OCI-LY7 (cell line): ENCODE measurements around the gene GPAT3. TPM values are rescaled to one million over a fixed set of nuclear protein-coding genes. Genes with fewer than 3 reads are reported as not detected.
"Not testable (repeated sequence)": the region's sequence is repeated elsewhere in the genome, so short reads cannot be mapped to it uniquely, and the experiment has no call there.

Source experiments
- BruUV-seq: library from RNA; stranded (reverse); fragments of 400-500 nt; replicated peaks from 2 replicates; lab custom pipeline; 2021; lab: Mats Ljungman, UMichigan
- CTCF ChIA-PET: fragments of 300-600 bp; sonication (Branson Sonifier 250); formaldehyde crosslinking; loops from one replicate; lab custom pipeline; 2022; ENCODE audit warnings: antibody characterized with exemption; ENCODE audit not compliant: unreplicated experiment; lab: Charles Lee
- POLR2A ChIA-PET: fragments of 300-600 bp; sonication (Branson Sonifier 250); formaldehyde crosslinking; loops from one replicate; lab custom pipeline; 2022; ENCODE audit warnings: antibody characterized with exemption; lab: Charles Lee
- DNase-seq: peaks from one replicate; pipeline ENCODE4 v3.0.0-alpha.2; 2015; ENCODE audit warnings: low spot score
- H2AFZ ChIP-seq: fragments of 200-600 bp; sonication (generic), shearing (Covaris generic); 2 replicates; pipeline ENCODE4 v1.6.1; 2014; ENCODE audit warnings: mild to moderate bottlenecking, antibody characterized with exemption, low read length, moderate library complexity
- H3K27ac ChIP-seq: fragments of 200-600 bp; sonication (generic); 2 replicates; pipeline ENCODE4 v1.5.1; 2014; ENCODE audit warnings: mixed run types, low read depth, mild to moderate bottlenecking, moderate library complexity, low read length, inconsistent platforms; ENCODE audit not compliant: poor library complexity, severe bottlenecking
- H3K36me3 ChIP-seq: fragments of 200-600 bp; sonication (generic); 2 replicates; pipeline ENCODE4 v1.6.1; 2014; ENCODE audit warnings: mild to moderate bottlenecking, antibody characterized with exemption, low read length, moderate library complexity, mixed read lengths; ENCODE audit not compliant: insufficient read depth
- H3K4me1 ChIP-seq: fragments of 200-600 bp; sonication (generic); 2 replicates; pipeline ENCODE4 v1.5.1; 2014; ENCODE audit warnings: mild to moderate bottlenecking, low read length; ENCODE audit not compliant: insufficient read depth, poor library complexity, severe bottlenecking
- H3K4me2 ChIP-seq: fragments of 200-600 bp; sonication (generic); 2 replicates; pipeline ENCODE4 v1.6.1; 2014; ENCODE audit warnings: mild to moderate bottlenecking, low read length
- H3K4me3 ChIP-seq: fragments of 200-600 bp; sonication (generic); 2 replicates; pipeline ENCODE4 v1.5.1; 2014; ENCODE audit warnings: mild to moderate bottlenecking, low read depth, low read length; ENCODE audit not compliant: poor library complexity, severe bottlenecking
- H3K79me2 ChIP-seq: fragments of 200-600 bp; sonication (generic); 2 replicates; pipeline ENCODE4 v1.6.1; 2016; ENCODE audit warnings: low read depth, mild to moderate bottlenecking, low read length, moderate library complexity, mixed read lengths; ENCODE audit not compliant: insufficient read depth
- H3K9me2 ChIP-seq: fragments of 200-600 bp; sonication (generic); 2 replicates; pipeline ENCODE4 v1.6.1; 2016; ENCODE audit warnings: mild to moderate bottlenecking, low read length, mixed read lengths; ENCODE audit not compliant: insufficient read depth
- H3K9me3 ChIP-seq: fragments of 200-600 bp; sonication (generic); 2 replicates; pipeline ENCODE4 v1.6.1; 2014; ENCODE audit warnings: mild to moderate bottlenecking, mixed run types, low read length, mixed read lengths
- H4K20me1 ChIP-seq: fragments of 200-600 bp; sonication (generic); 2 replicates; pipeline ENCODE4 v1.6.1; 2014; ENCODE audit warnings: mild to moderate bottlenecking, antibody characterized with exemption, low read length, moderate library complexity, mixed read lengths; ENCODE audit not compliant: insufficient read depth
- CTCF ChIP-seq: fragments of 200-600 bp; sonication (generic); conservative IDR thresholded peaks from 2 replicates; pipeline ENCODE4 v1.5.1; 2014; ENCODE audit warnings: mild to moderate bottlenecking, antibody characterized with exemption, low read length, moderate library complexity, mixed read lengths
- EZH2phosphoT487 ChIP-seq: fragments of 200-600 bp; sonication (generic); IDR thresholded peaks from 2 replicates; pipeline ENCODE4 v1.6.1; 2018; ENCODE audit warnings: low read depth, borderline replicate concordance, mild to moderate bottlenecking, mixed run types, antibody characterized with exemption, low read length, moderate library complexity, mixed read lengths
- intact Hi-C: fragments of 100-400 bp; cut with micrococcal nuclease; formaldehyde crosslinking; loops from one replicate; pipeline ENCODE4 v1.10.0; 2022; ENCODE audit not compliant: unreplicated experiment
- total RNA-seq, 2 experiments: library from RNA; depleted of rRNA in 1 of 2; stranded (reverse); fragments of >200 nt in 1 of 2; shearing (Covaris generic) in 1 of 2; gene quantifications; 2 replicates each; pipeline ENCODE4 v1.2.3, GENCODE V29; 2014 to 2022

The GPAT3 gene
- total RNA-seq, 2 experiments from 2014 or later = 0.41 TPM; not detected in 1

GRCh38 chr4:83618431-83618830 lies 82.5 kb downstream of the GPAT3 start:
- TF ChIP-seq CTCF = no peak
- Histone ChIP-seq H3K27ac (no peak overlapping the region), H3K9me3 (peaks cover 18% of the 10 kb centered on the region), H3K4me1 (no peaks in the 10 kb centered on the region), H4K20me1 (no peaks in the 10 kb centered on the region), H3K4me2 (no peak overlapping the region), H3K79me2 (no peaks in the 10 kb centered on the region), H3K9me2 (no peaks in the 10 kb centered on the region), H3K36me3 (no peaks in the 10 kb centered on the region), H3K4me3 (no peak overlapping the region), H2AFZ (no peak overlapping the region)
- POLR2A ChIA-PET = no interaction called here
- BruUV-seq = no TSS peak
- CTCF ChIA-PET = no interaction called here
- intact Hi-C loops = no loop called here
- no peak for DNase-seq

- no peak overlapping the region for H3K4me3 ChIP-seq
- CTCF ChIA-PET = no interaction called here
- H4K20me1 ChIP-seq = no peaks in the 10 kb centered on the region
- POLR2A ChIA-PET = interaction anchor here (1.4 kb wide), 1 partner anchor 156 kb away, joined by 3 read pairs; no protein-coding TSS in a partner anchor
- intact Hi-C loops = no loop called here
- H3K36me3 ChIP-seq = no peaks in the 10 kb centered on the region
- no peaks in the 10 kb centered on the region for H3K79me2 ChIP-seq
- no peak for DNase-seq
- H2AFZ ChIP-seq = no peak overlapping the region
- no peaks in the 10 kb centered on the region for H3K4me1 ChIP-seq
- H3K9me3 ChIP-seq = peaks cover 12% of the 10 kb centered on the region
- no peak overlapping the region for H3K4me2 ChIP-seq
- no peak for TF ChIP-seq CTCF
- no peak for TF ChIP-seq EZH2phosphoT487
- no TSS peak for BruUV-seq
- H3K9me2 ChIP-seq = no peaks in the 10 kb centered on the region
- no peak overlapping the region for H3K27ac ChIP-seq
Measured at GRCh38 chr4:83618991-83619645, 83.2 kb downstream of the GPAT3 start.

- BruUV-seq, H3K4me2 ChIP-seq, H3K36me3 ChIP-seq, H3K4me3 ChIP-seq, intact Hi-C loops, H2AFZ ChIP-seq, CTCF ChIA-PET, H3K79me2 ChIP-seq, H3K4me1 ChIP-seq, H3K27ac ChIP-seq, H3K9me3 ChIP-seq, H3K9me2 ChIP-seq, H4K20me1 ChIP-seq, DNase-seq, POLR2A ChIA-PET: not testable (repeated sequence)
Measured at GRCh38 chr4:83622127-83622526, 86.2 kb downstream of the GPAT3 start.
